Mucosa of stomach (tissue), 1 donor: Measurements from ENCODE around the gene PDF.
"Not testable (repeated sequence)": the region's sequence is repeated elsewhere in the genome, so short reads cannot be mapped to it uniquely, and the experiment has no call there.

Experiments used
- H3K27me3 ChIP-seq: one replicate; pipeline ENCODE4 v1.7.0; 2013; ENCODE audit warnings: mild to moderate bottlenecking, low read length; ENCODE audit not compliant: control insufficient read depth, insufficient read depth
- H3K36me3 ChIP-seq: one replicate; pipeline ENCODE4 v1.7.0; 2013; ENCODE audit warnings: low read length; ENCODE audit not compliant: control insufficient read depth, insufficient read depth
- H3K4me1 ChIP-seq: one replicate; pipeline ENCODE4 v1.7.0; 2013; ENCODE audit warnings: mild to moderate bottlenecking, low read length; ENCODE audit not compliant: control insufficient read depth, insufficient read depth
- H3K4me3 ChIP-seq: one replicate; pipeline ENCODE4 v1.7.0; 2013; ENCODE audit warnings: low read length
- H3K9ac ChIP-seq: one replicate; pipeline ENCODE4 v1.7.0; 2013; ENCODE audit warnings: mild to moderate bottlenecking, low read length, moderate library complexity
- H3K9me3 ChIP-seq: one replicate; pipeline ENCODE4 v1.7.0; 2013; ENCODE audit warnings: mild to moderate bottlenecking, low read length, moderate library complexity; ENCODE audit not compliant: control insufficient read depth
- donor health status: Pancreatic carcinoma.

PDF gene

GRCh38 chr16:69310653-69311532, 19.5 kb downstream of the PDF start, which contains the start of gene VPS4A:
VPS4A (plus strand) TSS chr16:69311350; CDS start chr16:69311512, 162 bp downstream.
- Histone ChIP-seq H3K9me3 (no peaks in the 10 kb centered on the region), H3K4me1 (peaks cover 14% of the 10 kb centered on the region), H3K36me3 (peaks cover 3% of the 10 kb centered on the region)

GRCh38 chr16:69309316-69309715, 21.1 kb downstream of the PDF start:
- no peaks in the 10 kb centered on the region for H3K9me3 ChIP-seq

More at GRCh38 chr16:69310653-69311532, 19.5 kb downstream of the PDF start, which contains the start of gene VPS4A:
- Histone ChIP-seq H3K4me3 (peak within 1 kb of the TSS; percentile 86), H3K27me3 (no peaks in the 10 kb centered on the region), H3K9ac (peak within 1 kb of the TSS; percentile 71)

GRCh38 chr16:69307856-69308255, 22.5 kb downstream of the PDF start:
- H3K36me3 ChIP-seq: no peaks in the 10 kb centered on the region
- peaks cover 4% of the 10 kb centered on the region for H3K4me1 ChIP-seq
- H3K27me3 ChIP-seq: no peaks in the 10 kb centered on the region

More at GRCh38 chr16:69309316-69309715, 21.1 kb downstream of the PDF start:
- H3K9ac ChIP-seq: no peak overlapping the region
- no peaks in the 10 kb centered on the region for H3K36me3 ChIP-seq
- H3K27me3 ChIP-seq: no peaks in the 10 kb centered on the region
- peaks cover 4% of the 10 kb centered on the region for H3K4me1 ChIP-seq
- no peak overlapping the region for H3K4me3 ChIP-seq

GRCh38 chr16:69307091-69307490, 23.3 kb downstream of the PDF start:
- Histone ChIP-seq H3K9ac (no peak overlapping the region), H3K9me3 (no peaks in the 10 kb centered on the region), H3K4me3 (no peak overlapping the region), H3K4me1 (peaks cover 2% of the 10 kb centered on the region), H3K36me3 (no peaks in the 10 kb centered on the region), H3K27me3 (no peaks in the 10 kb centered on the region)

More at GRCh38 chr16:69307856-69308255, 22.5 kb downstream of the PDF start:
- no peak overlapping the region for H3K9ac ChIP-seq
- no peaks in the 10 kb centered on the region for H3K9me3 ChIP-seq
- H3K4me3 ChIP-seq: no peak overlapping the region

GRCh38 chr16:69306031-69306430, 24.4 kb downstream of the PDF start:
- no peaks in the 10 kb centered on the region for H3K27me3 ChIP-seq
- H3K36me3 ChIP-seq: no peaks in the 10 kb centered on the region
- no peaks in the 10 kb centered on the region for H3K9me3 ChIP-seq
- no peak overlapping the region for H3K4me3 ChIP-seq
- no peak overlapping the region for H3K9ac ChIP-seq
- H3K4me1 ChIP-seq: no peaks in the 10 kb centered on the region

- no peak overlapping the region for H3K9ac ChIP-seq
- H3K27me3 ChIP-seq: no peaks in the 10 kb centered on the region
- H3K4me3 ChIP-seq: no peak overlapping the region
- no peaks in the 10 kb centered on the region for H3K4me1 ChIP-seq
- H3K9me3 ChIP-seq: no peaks in the 10 kb centered on the region
- no peaks in the 10 kb centered on the region for H3K36me3 ChIP-seq
Observed at GRCh38 chr16:69302301-69302700, 28.1 kb downstream of the PDF start.

- Histone ChIP-seq H3K4me1 (no peaks in the 10 kb centered on the region), H3K9me3 (no peaks in the 10 kb centered on the region), H3K27me3 (no peaks in the 10 kb centered on the region), H3K9ac (no peak overlapping the region), H3K4me3 (no peak overlapping the region), H3K36me3 (no peaks in the 10 kb centered on the region)
Observed at GRCh38 chr16:69301861-69302260, 28.5 kb downstream of the PDF start.

- Histone ChIP-seq H3K4me1 (no peaks in the 10 kb centered on the region), H3K27me3 (no peaks in the 10 kb centered on the region), H3K9ac (no peak overlapping the region), H3K9me3 (no peaks in the 10 kb centered on the region), H3K4me3 (no peak overlapping the region), H3K36me3 (no peaks in the 10 kb centered on the region)
Observed at GRCh38 chr16:69301187-69301586, 29.2 kb downstream of the PDF start.

- Histone ChIP-seq H3K9ac (no peak overlapping the region), H3K4me1 (no peaks in the 10 kb centered on the region), H3K9me3 (no peaks in the 10 kb centered on the region), H3K36me3 (no peaks in the 10 kb centered on the region), H3K4me3 (no peak overlapping the region), H3K27me3 (no peaks in the 10 kb centered on the region)
Observed at GRCh38 chr16:69298261-69298660, 32.1 kb downstream of the PDF start.

GRCh38 chr16:69296771-69297170, 33.6 kb downstream of the PDF start:
- not testable (repeated sequence) for H3K27me3 ChIP-seq, H3K36me3 ChIP-seq, H3K9ac ChIP-seq, H3K9me3 ChIP-seq, H3K4me3 ChIP-seq, H3K4me1 ChIP-seq

- Histone ChIP-seq H3K36me3 (no peaks in the 10 kb centered on the region), H3K9ac (no peak overlapping the region), H3K4me3 (no peak overlapping the region), H3K9me3 (no peaks in the 10 kb centered on the region), H3K4me1 (no peaks in the 10 kb centered on the region), H3K27me3 (no peaks in the 10 kb centered on the region)
Observed at GRCh38 chr16:69294051-69294450, 36.3 kb downstream of the PDF start.

- H3K9ac ChIP-seq: no peak overlapping the region
- no peak overlapping the region for H3K4me3 ChIP-seq
- H3K4me1 ChIP-seq: no peaks in the 10 kb centered on the region
- H3K9me3 ChIP-seq: no peaks in the 10 kb centered on the region
- H3K36me3 ChIP-seq: no peaks in the 10 kb centered on the region
- H3K27me3 ChIP-seq: no peaks in the 10 kb centered on the region
Observed at GRCh38 chr16:69293401-69293800, 37.0 kb downstream of the PDF start.
